Ishikawa (cell line): ENCODE data around the gene ADGRG7.

Source experiments
- EGR1 ChIP-seq: IDR thresholded peaks from 2 replicates; pipeline ENCODE4 v1.6.1; 2012
- EP300 ChIP-seq: IDR thresholded peaks from 2 replicates; pipeline ENCODE4 v1.6.1; 2012; ENCODE audit warnings: borderline replicate concordance
- FOXM1 ChIP-seq: IDR thresholded peaks from 2 replicates; pipeline ENCODE4 v1.6.1; 2012; ENCODE audit warnings: low read depth, borderline replicate concordance
- MAX ChIP-seq: IDR thresholded peaks from 2 replicates; pipeline ENCODE4 v1.6.1; 2012
- NFIC ChIP-seq: IDR thresholded peaks from 2 replicates; pipeline ENCODE4 v1.6.1; 2012

- TF ChIP-seq EGR1: no peak
- no peak for TF ChIP-seq MAX
- no peak for TF ChIP-seq FOXM1
- no peak for TF ChIP-seq NFIC
- TF ChIP-seq EP300: no peak
Measured at GRCh38 chr3:100706365-100706764, 97.0 kb downstream of the ADGRG7 start.
